NT2/D1 (cell line): ENCODE data around the gene MCTS1.

Source experiments
- SUZ12 ChIP-seq: IDR thresholded peaks from 2 replicates; pipeline ENCODE4 v1.6.1; 2011; ENCODE audit not compliant: insufficient read length, insufficient read depth; ENCODE audit errors: extremely low read depth
- YY1 ChIP-seq: IDR thresholded peaks from 2 replicates; pipeline ENCODE4 v1.6.1; 2011; ENCODE audit not compliant: insufficient read length, insufficient read depth
- ZNF274 ChIP-seq: IDR thresholded peaks from 2 replicates; pipeline ENCODE4 v1.6.1; 2011; ENCODE audit warnings: mild to moderate bottlenecking, low read depth, low read length

GRCh38 chrX:120560405-120560841, 43.5 kb upstream of the MCTS1 start:
- TF ChIP-seq ZNF274 = no peak
- TF ChIP-seq SUZ12 = no peak
- no peak for TF ChIP-seq YY1
